ENCODE measurements around the gene PIR. TPM values are rescaled to one million over a fixed set of nuclear protein-coding genes. Genes with fewer than 3 reads are reported as not detected.

The PIR gene
- total RNA-seq, 1 experiment from 2014 or later = 27.5 TPM

GRCh38 chrX:15410947-15411346 lies 82.2 kb downstream of the PIR start:
- ChIA-PET CTCF (no interaction called here), POLR2A (no interaction called here), RAD21 (ENCODE audit: low non-redundant PET in 1 of 2, low total read pairs in 2 of 2, uncharacterized antibody in 2 of 2, unreplicated experiment in 2 of 2) (no interaction called here)
- intact Hi-C loops (cut with micrococcal nuclease) = no loop called here
- Histone ChIP-seq H3K27ac (ENCODE audit: low read depth, low read length) (no peak overlapping the region), H3K79me2 (ENCODE audit: insufficient read depth, low read length) (no peaks in the 10 kb centered on the region), H3K4me3 (replicated peaks in 1 of 2; ENCODE audit: low read depth in 1 of 2, low read length in 2 of 2) (no peak overlapping the region), H3K27me3 (ENCODE audit: insufficient read depth, low read length) (no peaks in the 10 kb centered on the region), H3K9ac (ENCODE audit: low read length) (no peak overlapping the region), H3K4me1 (ENCODE audit: control insufficient read depth in 1 of 2, insufficient read depth in 2 of 2, low read length in 2 of 2) (no peaks in the 10 kb centered on the region), H2AFZ (ENCODE audit: low read depth, low read length, poor library complexity, severe bottlenecking) (no peak overlapping the region), H3K36me3 (ENCODE audit: control insufficient read depth in 1 of 2, insufficient read depth in 2 of 2, low read length in 2 of 2) (no peaks in the 10 kb centered on the region), H3K9me3 (ENCODE audit: control insufficient read depth in 1 of 2, insufficient read depth in 1 of 2, low read depth in 1 of 2, low read length in 2 of 2) (no peaks in the 10 kb centered on the region), H3K4me2 (ENCODE audit: low read length) (no peak overlapping the region), H3K9me2 (ENCODE audit: insufficient read depth) (no peaks in the 10 kb centered on the region), H4K20me1 (ENCODE audit: insufficient read depth) (no peaks in the 10 kb centered on the region)
- no peak for TF ChIP-seq TCF7L2 (IDR thresholded peaks at IDR 0.05; ENCODE audit: borderline replicate concordance, extremely low read depth, insufficient read depth, insufficient read length)
- TF ChIP-seq CBX3 (IDR thresholded peaks at IDR 0.05; ENCODE audit: low read depth) = no peak
- TF ChIP-seq, protein P1, sequence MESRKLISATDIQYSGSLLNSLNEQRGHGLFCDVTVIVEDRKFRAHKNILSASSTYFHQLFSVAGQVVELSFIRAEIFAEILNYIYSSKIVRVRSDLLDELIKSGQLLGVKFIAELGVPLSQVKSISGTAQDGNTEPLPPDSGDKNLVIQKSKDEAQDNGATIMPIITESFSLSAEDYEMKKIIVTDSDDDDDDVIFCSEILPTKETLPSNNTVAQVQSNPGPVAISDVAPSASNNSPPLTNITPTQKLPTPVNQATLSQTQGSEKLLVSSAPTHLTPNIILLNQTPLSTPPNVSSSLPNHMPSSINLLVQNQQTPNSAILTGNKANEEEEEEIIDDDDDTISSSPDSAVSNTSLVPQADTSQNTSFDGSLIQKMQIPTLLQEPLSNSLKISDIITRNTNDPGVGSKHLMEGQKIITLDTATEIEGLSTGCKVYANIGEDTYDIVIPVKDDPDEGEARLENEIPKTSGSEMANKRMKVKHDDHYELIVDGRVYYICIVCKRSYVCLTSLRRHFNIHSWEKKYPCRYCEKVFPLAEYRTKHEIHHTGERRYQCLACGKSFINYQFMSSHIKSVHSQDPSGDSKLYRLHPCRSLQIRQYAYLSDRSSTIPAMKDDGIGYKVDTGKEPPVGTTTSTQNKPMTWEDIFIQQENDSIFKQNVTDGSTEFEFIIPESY (IDR thresholded peaks at IDR 0.05; ENCODE audit: extremely low read depth, insufficient replicate concordance, low read length) = no peak
- no peak for TF ChIP-seq EZH2phosphoT487 (IDR thresholded peaks at IDR 0.05; ENCODE audit: borderline replicate concordance)
- TF ChIP-seq ATF3 (IDR thresholded peaks at IDR 0.05) = no peak
- TF ChIP-seq, protein P2, sequence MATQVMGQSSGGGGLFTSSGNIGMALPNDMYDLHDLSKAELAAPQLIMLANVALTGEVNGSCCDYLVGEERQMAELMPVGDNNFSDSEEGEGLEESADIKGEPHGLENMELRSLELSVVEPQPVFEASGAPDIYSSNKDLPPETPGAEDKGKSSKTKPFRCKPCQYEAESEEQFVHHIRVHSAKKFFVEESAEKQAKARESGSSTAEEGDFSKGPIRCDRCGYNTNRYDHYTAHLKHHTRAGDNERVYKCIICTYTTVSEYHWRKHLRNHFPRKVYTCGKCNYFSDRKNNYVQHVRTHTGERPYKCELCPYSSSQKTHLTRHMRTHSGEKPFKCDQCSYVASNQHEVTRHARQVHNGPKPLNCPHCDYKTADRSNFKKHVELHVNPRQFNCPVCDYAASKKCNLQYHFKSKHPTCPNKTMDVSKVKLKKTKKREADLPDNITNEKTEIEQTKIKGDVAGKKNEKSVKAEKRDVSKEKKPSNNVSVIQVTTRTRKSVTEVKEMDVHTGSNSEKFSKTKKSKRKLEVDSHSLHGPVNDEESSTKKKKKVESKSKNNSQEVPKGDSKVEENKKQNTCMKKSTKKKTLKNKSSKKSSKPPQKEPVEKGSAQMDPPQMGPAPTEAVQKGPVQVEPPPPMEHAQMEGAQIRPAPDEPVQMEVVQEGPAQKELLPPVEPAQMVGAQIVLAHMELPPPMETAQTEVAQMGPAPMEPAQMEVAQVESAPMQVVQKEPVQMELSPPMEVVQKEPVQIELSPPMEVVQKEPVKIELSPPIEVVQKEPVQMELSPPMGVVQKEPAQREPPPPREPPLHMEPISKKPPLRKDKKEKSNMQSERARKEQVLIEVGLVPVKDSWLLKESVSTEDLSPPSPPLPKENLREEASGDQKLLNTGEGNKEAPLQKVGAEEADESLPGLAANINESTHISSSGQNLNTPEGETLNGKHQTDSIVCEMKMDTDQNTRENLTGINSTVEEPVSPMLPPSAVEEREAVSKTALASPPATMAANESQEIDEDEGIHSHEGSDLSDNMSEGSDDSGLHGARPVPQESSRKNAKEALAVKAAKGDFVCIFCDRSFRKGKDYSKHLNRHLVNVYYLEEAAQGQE (IDR thresholded peaks at IDR 0.05; ENCODE audit: low read depth) = no peak
- TF ChIP-seq JUND (IDR thresholded peaks at IDR 0.05) = no peak
- TF ChIP-seq EZH2 (IDR thresholded peaks at IDR 0.05) = no peak
- TF ChIP-seq, protein P3, sequence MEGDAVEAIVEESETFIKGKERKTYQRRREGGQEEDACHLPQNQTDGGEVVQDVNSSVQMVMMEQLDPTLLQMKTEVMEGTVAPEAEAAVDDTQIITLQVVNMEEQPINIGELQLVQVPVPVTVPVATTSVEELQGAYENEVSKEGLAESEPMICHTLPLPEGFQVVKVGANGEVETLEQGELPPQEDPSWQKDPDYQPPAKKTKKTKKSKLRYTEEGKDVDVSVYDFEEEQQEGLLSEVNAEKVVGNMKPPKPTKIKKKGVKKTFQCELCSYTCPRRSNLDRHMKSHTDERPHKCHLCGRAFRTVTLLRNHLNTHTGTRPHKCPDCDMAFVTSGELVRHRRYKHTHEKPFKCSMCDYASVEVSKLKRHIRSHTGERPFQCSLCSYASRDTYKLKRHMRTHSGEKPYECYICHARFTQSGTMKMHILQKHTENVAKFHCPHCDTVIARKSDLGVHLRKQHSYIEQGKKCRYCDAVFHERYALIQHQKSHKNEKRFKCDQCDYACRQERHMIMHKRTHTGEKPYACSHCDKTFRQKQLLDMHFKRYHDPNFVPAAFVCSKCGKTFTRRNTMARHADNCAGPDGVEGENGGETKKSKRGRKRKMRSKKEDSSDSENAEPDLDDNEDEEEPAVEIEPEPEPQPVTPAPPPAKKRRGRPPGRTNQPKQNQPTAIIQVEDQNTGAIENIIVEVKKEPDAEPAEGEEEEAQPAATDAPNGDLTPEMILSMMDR (IDR thresholded peaks at IDR 0.05 in 2 of 3, conservative IDR thresholded peaks at IDR 0.05 in 1 of 3; ENCODE audit: borderline replicate concordance in 1 of 3, insufficient read depth in 1 of 3, low read depth in 2 of 3, low read length in 2 of 3) = no peak
- no peak for TF ChIP-seq SRF (IDR thresholded peaks at IDR 0.05; ENCODE audit: low read depth)
- TF ChIP-seq FOSL1 (IDR thresholded peaks at IDR 0.05; ENCODE audit: low read depth) = no peak
- no peak for TF ChIP-seq YY1 (IDR thresholded peaks at IDR 0.05; ENCODE audit: extremely low read depth, insufficient replicate concordance, low read depth, low read length)
- no peak for TF ChIP-seq ELF1 (IDR thresholded peaks at IDR 0.05; ENCODE audit: borderline replicate concordance, low read depth)
- ATAC-seq (no peak), DNase-seq (ENCODE audit: low read depth, low spot score) (no peak)
- no TSS peak for BruUV-seq (replicated peaks)

All from HCT116 (cell line).